Colonic mucosa (tissue), 4 donors: ENCODE data around the gene KISS1R. TPM values are rescaled to one million over a fixed set of nuclear protein-coding genes. Genes with fewer than 3 reads are reported as not detected.

ENCODE experiments used
- DNase-seq: peaks from one replicate; pipeline ENCODE4 v3.0.0-alpha.2; 2020
- H3K27ac ChIP-seq: fragments of 200-600 bp; one replicate; pipeline ENCODE4 v1.8.0; 2021
- H3K27me3 ChIP-seq: fragments of 200-600 bp; one replicate; pipeline ENCODE4 v1.8.0; 2021
- H3K36me3 ChIP-seq: fragments of 200-600 bp; one replicate; pipeline ENCODE4 v1.8.0; 2021
- H3K4me1 ChIP-seq: fragments of 200-600 bp; one replicate; pipeline ENCODE4 v1.8.0; 2021; ENCODE audit warnings: mild to moderate bottlenecking
- H3K4me3 ChIP-seq: fragments of 200-600 bp; one replicate; pipeline ENCODE4 v1.8.0; 2021
- H3K9ac ChIP-seq, 2 donors: one replicate each; pipeline ENCODE4 v1.7.0; 2013; ENCODE audit warnings: control low read depth in 2 of 2, low read depth in 2 of 2, low read length in 2 of 2
- H3K9me3 ChIP-seq: fragments of 200-600 bp; one replicate; pipeline ENCODE4 v1.8.0; 2021
- intact Hi-C: fragments of 100-400 bp; cut with DNase I; formaldehyde crosslinking; loops from one replicate; pipeline ENCODE4 v1.14.1; 2022
- total RNA-seq, 2 donors: library from RNA; stranded (reverse); fragmentation: NEBNext Ultra II Directional in 1 of 2; extraction: Animal tissue kit (Norgen Biotek cat#: 25700) in 1 of 2; gene quantifications; one replicate each; pipeline ENCODE4 v1.2.1, GENCODE V29; 2021
- TF ChIP-seq, protein P1 (sequence below): fragments of 200-600 bp; IDR thresholded peaks from one replicate; pipeline ENCODE4 v1.8.0; 2022; ENCODE audit warnings: antibody characterized with exemption, mild to moderate bottlenecking
- donor health status: healthy.
- donor health status: DM: no; HTN: no; CAD: no.
- donor health status: DM: no; HTN: no; CAD: no.

Gene KISS1R
- total RNA-seq, result under 1 TPM in 1 of 2 donors, not detected in 1; 0.21 TPM

DNA sequence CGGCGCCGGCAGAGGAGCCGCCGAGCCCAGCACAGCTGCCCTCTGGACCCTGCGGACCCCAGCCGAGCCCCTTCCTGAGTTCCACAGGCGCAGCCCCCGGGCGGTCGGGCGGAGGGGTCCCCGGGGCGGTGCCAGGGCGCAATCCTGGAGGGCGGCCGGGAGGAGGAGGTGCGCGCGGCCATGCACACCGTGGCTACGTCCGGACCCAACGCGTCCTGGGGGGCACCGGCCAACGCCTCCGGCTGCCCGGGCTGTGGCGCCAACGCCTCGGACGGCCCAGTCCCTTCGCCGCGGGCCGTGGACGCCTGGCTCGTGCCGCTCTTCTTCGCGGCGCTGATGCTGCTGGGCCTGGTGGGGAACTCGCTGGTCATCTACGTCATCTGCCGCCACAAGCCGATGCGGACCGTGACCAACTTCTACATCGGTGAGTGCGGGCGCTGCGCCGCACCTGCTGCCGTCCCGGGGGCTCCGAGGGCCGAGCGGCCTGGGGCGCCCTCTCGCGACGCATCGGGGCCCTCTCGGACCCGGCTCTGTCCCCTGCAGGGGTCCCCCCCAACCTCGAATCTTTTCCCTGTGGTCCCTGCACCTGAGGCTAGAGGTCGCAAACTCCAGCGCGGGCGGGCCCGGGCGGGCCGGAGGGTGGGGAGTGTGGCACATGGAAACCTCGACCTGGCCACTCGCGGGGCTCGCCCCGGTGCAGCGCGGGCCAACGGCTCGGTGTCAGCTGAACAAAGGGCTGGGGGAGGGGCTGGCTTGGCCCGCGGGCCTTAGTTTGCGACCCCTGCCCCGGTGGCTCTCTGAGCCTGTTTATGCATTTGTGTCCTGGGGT lies at the start of gene KISS1R:
KISS1R (plus strand) TSS at position 11 of the 829 bp plus-strand sequence; CDS start at position 181, 170 bp downstream.
- Histone ChIP-seq H3K9ac (peak within 1 kb of the TSS in 1 of 2 donors; percentile 35), H3K4me3 (peak within 1 kb of the TSS; percentile 38), H3K27ac (no peak within 1 kb of the TSS), H3K27me3 (peaks cover 43% of the 10 kb centered on the region), H3K36me3 (no peaks in the 10 kb centered on the region), H3K4me1 (peaks cover 28% of the 10 kb centered on the region), H3K9me3 (no peaks in the 10 kb centered on the region)
- intact Hi-C loops, result loop anchor here (5.0 kb wide), 1 partner anchor 50 kb away; no protein-coding TSS in a partner anchor
- no peak for DNase-seq
- TF ChIP-seq, protein P1, sequence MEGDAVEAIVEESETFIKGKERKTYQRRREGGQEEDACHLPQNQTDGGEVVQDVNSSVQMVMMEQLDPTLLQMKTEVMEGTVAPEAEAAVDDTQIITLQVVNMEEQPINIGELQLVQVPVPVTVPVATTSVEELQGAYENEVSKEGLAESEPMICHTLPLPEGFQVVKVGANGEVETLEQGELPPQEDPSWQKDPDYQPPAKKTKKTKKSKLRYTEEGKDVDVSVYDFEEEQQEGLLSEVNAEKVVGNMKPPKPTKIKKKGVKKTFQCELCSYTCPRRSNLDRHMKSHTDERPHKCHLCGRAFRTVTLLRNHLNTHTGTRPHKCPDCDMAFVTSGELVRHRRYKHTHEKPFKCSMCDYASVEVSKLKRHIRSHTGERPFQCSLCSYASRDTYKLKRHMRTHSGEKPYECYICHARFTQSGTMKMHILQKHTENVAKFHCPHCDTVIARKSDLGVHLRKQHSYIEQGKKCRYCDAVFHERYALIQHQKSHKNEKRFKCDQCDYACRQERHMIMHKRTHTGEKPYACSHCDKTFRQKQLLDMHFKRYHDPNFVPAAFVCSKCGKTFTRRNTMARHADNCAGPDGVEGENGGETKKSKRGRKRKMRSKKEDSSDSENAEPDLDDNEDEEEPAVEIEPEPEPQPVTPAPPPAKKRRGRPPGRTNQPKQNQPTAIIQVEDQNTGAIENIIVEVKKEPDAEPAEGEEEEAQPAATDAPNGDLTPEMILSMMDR, result peak; percentile 59

DNA sequence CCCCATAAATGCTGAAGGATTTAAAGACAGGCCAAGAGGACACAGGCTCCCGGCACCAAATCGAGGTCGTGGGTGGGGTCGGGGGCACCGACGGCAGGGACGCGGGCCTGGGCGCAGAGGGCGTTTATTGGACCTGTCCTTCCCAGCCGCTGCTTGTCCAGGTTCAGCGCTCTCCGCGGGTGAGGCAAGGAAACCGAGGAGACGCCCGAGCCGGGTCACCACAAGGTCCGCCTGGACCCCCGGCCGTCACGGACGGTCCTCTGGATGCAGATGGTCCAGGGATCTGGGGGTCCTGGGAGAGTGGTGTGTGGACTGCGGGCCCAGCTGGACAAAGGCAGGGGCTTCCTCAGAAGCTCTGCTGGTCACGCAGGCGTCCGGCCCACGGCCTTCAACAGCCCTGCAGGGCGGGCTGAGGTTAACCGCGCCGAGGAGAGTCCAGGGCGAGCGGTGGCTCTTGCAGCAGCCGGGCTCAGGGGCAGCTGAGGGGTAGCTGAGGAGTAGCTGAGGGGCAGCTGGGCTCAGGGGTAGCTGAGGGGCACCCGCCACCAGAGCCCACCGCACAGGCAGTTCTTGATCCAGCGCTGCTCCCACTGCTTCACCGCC lies 49.2 kb upstream of the KISS1R start:
- Histone ChIP-seq H3K27ac (no peak overlapping the region), H3K9ac (no peak overlapping the region), H3K4me3 (no peak overlapping the region), H3K36me3 (no peaks in the 10 kb centered on the region), H3K27me3 (no peaks in the 10 kb centered on the region), H3K4me1 (peaks cover 5% of the 10 kb centered on the region), H3K9me3 (no peaks in the 10 kb centered on the region)
- intact Hi-C loops, result loop anchor here (5.0 to 10.0 kb wide), 2 partner anchors 49 to 117 kb away; partner anchors contain the start of genes KISS1R and WDR18
- DNase-seq, result no peak
- TF ChIP-seq, protein P1, result no peak

DNA sequence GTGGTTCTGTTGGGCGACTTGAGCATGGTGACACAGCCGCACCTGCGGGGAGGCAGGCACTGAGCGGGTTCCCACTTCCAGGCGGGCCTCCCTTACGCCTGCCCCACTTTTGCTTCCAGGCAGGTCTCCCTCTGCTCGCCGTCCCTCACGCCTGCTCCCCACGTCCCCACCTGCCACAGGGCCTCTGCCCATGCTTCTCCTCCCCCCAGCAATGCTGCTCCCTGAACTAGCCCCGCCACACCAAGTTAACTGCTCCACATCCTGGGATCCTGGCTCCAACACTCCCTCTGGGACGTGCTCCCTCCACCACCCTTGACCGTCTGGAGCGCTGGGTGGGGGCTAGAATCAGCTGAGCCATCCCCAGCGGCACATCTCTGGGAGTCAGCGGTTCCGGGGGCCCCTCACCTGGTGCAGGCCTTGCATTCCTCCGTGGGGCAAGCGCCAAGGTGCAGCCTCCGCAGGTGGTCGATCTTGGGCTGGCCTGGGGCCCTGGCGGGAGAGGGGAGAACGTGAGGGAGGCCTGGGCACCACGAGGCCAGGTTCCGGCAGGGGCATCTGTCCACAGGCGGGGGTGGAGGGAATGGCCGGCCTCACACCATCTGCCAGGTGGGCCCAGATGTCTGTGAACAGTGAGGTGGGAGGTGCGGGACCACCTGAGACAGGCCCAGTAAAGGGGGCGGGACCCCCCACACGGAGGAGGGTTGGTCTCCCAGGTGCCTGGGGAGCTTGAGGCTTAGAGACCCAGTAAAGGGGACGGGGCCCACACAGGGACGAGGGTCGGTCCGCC lies 48.5 kb upstream of the KISS1R start:
- no peaks in the 10 kb centered on the region for H3K27me3 ChIP-seq
- peak overlapping the region; percentile 33 for H3K27ac ChIP-seq
- no peaks in the 10 kb centered on the region for H3K36me3 ChIP-seq
- peak overlapping the region in 1 of 2 donors; percentile 50 for H3K9ac ChIP-seq
- no peak overlapping the region for H3K4me3 ChIP-seq
- no peaks in the 10 kb centered on the region for H3K9me3 ChIP-seq
- TF ChIP-seq, protein P1, result no peak
- H3K4me1 ChIP-seq, result peaks cover 5% of the 10 kb centered on the region
- intact Hi-C loops, result loop anchor here (5.0 to 10.0 kb wide), 2 partner anchors 49 to 116 kb away; partner anchors contain the start of genes KISS1R and WDR18
- no peak for DNase-seq

DNA sequence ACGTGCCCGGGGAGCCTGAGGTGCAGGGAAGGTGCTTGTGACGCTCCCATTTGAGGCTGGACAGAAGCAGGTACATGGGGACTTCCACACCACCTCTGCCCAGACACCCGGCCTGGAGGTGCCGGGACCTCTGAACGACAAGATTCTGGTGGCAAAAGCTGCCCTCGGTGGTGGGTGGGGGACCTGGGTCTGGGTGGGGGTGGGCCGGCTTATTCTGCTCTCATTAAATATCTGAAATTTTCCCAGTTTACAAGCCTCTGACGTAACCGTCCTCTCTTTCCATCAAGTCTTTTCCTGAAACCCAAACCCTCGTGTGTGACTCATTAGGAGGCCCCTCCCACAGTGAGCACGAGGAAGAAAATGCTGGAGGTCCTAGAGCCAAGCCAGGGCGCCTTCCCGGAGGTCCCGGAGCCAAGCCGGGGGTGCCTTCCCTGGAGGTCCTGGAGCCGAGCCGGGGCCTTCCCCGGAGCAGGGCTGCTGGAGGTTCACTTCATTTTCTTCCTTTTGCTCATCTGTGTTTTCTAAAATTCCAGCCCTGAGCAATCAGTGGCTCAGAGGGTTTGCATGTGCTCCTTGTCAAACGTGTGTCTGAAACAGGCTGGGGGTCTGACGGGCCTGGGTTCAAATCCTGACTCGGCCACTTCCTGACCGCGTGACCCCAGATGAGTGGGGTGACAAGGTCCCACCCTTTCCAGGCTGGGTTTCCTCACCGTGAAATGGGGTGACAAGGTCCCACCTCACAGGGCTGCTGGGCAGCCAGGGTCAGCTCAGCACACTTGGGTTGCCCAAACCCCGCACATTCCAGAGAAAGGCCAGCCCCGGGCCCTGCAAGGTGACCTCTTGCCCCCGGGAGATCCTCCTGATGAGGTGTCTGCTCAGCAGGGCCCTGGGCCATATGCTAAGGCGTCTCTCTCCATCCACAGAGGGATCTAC lies 47.6 kb upstream of the KISS1R start:
- H3K36me3 ChIP-seq, result no peaks in the 10 kb centered on the region
- intact Hi-C loops, result loop anchor here (5.0 to 10.0 kb wide), 2 partner anchors 48 to 115 kb away; partner anchors contain the start of genes KISS1R and WDR18
- no peaks in the 10 kb centered on the region for H3K9me3 ChIP-seq
- TF ChIP-seq, protein P1, result no peak
- DNase-seq, result peak; percentile 65
- H3K27me3 ChIP-seq, result no peaks in the 10 kb centered on the region
- H3K4me3 ChIP-seq, result no peak overlapping the region
- H3K27ac ChIP-seq, result peak overlapping the region; percentile 63
- H3K9ac ChIP-seq, result peak overlapping the region in 1 of 2 donors; percentile 50
- H3K4me1 ChIP-seq, result peaks cover 5% of the 10 kb centered on the region
